IMR-90 (cell line): ENCODE data around the gene ACTN1. TPM values are rescaled to one million over a fixed set of nuclear protein-coding genes. Genes with fewer than 3 reads are reported as not detected.
A peak's percentile ranks its signal among the peaks of the same experiment; 100 is the strongest.

ENCODE experiments used
- ATAC-seq: fragments of 200-7000 bp; cut with Tn5 transposase; 2 replicates; pipeline ENCODE4 v1.9.1; 2020; ENCODE audit warnings: low read depth, mild to moderate bottlenecking, moderate library complexity
- BruUV-seq: library from RNA; stranded (reverse); fragments of 400-500 nt; replicated peaks from 2 replicates; lab custom pipeline; 2021; lab: Mats Ljungman, UMichigan
- CTCF ChIA-PET: fragments of 300-600 bp; formaldehyde crosslinking; extraction: SDS; loops from one replicate; lab custom pipeline; 2021; ENCODE audit warnings: antibody characterized with exemption; lab: Yijun Ruan, JAX
- POLR2A ChIA-PET: fragments of 300-600 bp; sonication (Branson Sonifier 250); formaldehyde crosslinking; loops from one replicate; lab custom pipeline; 2022; ENCODE audit warnings: antibody characterized with exemption; ENCODE audit not compliant: unreplicated experiment; lab: Charles Lee
- DNase-seq: peaks from one replicate; pipeline ENCODE4 v3.0.0; 2013
- H2AFZ ChIP-seq: replicated peaks from 2 replicates; pipeline ENCODE3; 2013; ENCODE audit warnings: low read length, mild to moderate bottlenecking; ENCODE audit not compliant: poor library complexity
- H2AK5ac ChIP-seq: 2 replicates; pipeline ENCODE4 v1.6.1; 2013; ENCODE audit warnings: low read depth, low read length, inconsistent platforms
- H2AK9ac ChIP-seq: replicated peaks from 2 replicates; pipeline ENCODE3; 2013; ENCODE audit warnings: mild to moderate bottlenecking, low read depth, low read length, moderate library complexity; ENCODE audit not compliant: poor library complexity
- H2BK120ac ChIP-seq: 2 replicates; pipeline ENCODE4 v1.6.1; 2013; ENCODE audit warnings: low read depth, low read length, inconsistent platforms
- H2BK15ac ChIP-seq: 3 replicates; pipeline ENCODE4 v1.6.1; 2013; ENCODE audit warnings: low read depth, low read length, inconsistent platforms
- H2BK20ac ChIP-seq: 2 replicates; pipeline ENCODE4 v1.6.1; 2013; ENCODE audit warnings: low read depth, mild to moderate bottlenecking, inconsistent platforms, low read length, moderate library complexity
- H2BK5ac ChIP-seq: 2 replicates; pipeline ENCODE4 v1.6.1; 2013; ENCODE audit warnings: mild to moderate bottlenecking, low read depth, low read length, inconsistent platforms; ENCODE audit not compliant: poor library complexity, severe bottlenecking
- H3K14ac ChIP-seq: replicated peaks from 2 replicates; pipeline ENCODE4 v1.6.1; 2013; ENCODE audit warnings: low read depth, low read length, inconsistent platforms
- H3K18ac ChIP-seq: 2 replicates; pipeline ENCODE4 v1.6.1; 2013; ENCODE audit warnings: low read depth, low read length, control low read depth
- H3K23ac ChIP-seq: 2 replicates; pipeline ENCODE4 v1.6.1; 2013; ENCODE audit warnings: low read depth, low read length, inconsistent platforms
- H3K27ac ChIP-seq: 2 replicates; pipeline ENCODE4 v1.5.1; 2013; ENCODE audit warnings: mild to moderate bottlenecking, control low read depth, low read length; ENCODE audit not compliant: insufficient read depth
- H3K27me3 ChIP-seq: 2 replicates; pipeline ENCODE4 v1.6.1; 2013; ENCODE audit warnings: low read length; ENCODE audit not compliant: control insufficient read depth, insufficient read depth
- H3K36me3 ChIP-seq: 2 replicates; pipeline ENCODE4 v1.6.1; 2013; ENCODE audit warnings: low read length, mixed read lengths; ENCODE audit not compliant: control insufficient read depth, insufficient read depth
- H3K4ac ChIP-seq: 2 replicates; pipeline ENCODE4 v1.6.1; 2013; ENCODE audit warnings: low read depth, low read length, inconsistent platforms
- H3K4me1 ChIP-seq: 2 replicates; pipeline ENCODE4 v1.6.1; 2013; ENCODE audit warnings: low read length, mixed read lengths; ENCODE audit not compliant: control insufficient read depth, insufficient read depth
- H3K4me2 ChIP-seq: 2 replicates; pipeline ENCODE4 v1.6.1; 2013; ENCODE audit warnings: low read depth, mild to moderate bottlenecking, control low read depth, low read length, moderate library complexity
- H3K4me3 ChIP-seq: 2 replicates; pipeline ENCODE4 v1.5.1; 2013; ENCODE audit warnings: low read depth, mild to moderate bottlenecking, control low read depth, low read length, moderate library complexity; ENCODE audit not compliant: insufficient read depth
- H3K56ac ChIP-seq: 2 replicates; pipeline ENCODE4 v1.6.1; 2013; ENCODE audit warnings: low read length, inconsistent platforms; ENCODE audit not compliant: insufficient read depth; ENCODE audit errors: extremely low read depth
- H3K79me1 ChIP-seq, 2 experiments: 2 replicates each; pipeline ENCODE4 v1.6.1; 2013; ENCODE audit warnings: low read length in 2 of 2, inconsistent platforms in 1 of 2, low read depth in 1 of 2
- H3K9ac ChIP-seq: 2 replicates; pipeline ENCODE4 v1.6.1; 2013; ENCODE audit warnings: low read depth, low read length, control low read depth
- H3K9me1 ChIP-seq: 2 replicates; pipeline ENCODE4 v1.6.1; 2013; ENCODE audit warnings: low read length, inconsistent platforms; ENCODE audit not compliant: insufficient read depth
- H3K9me3 ChIP-seq: 2 replicates; pipeline ENCODE4 v1.6.1; 2013; ENCODE audit warnings: low read length; ENCODE audit not compliant: control insufficient read depth, insufficient read depth
- H4K20me1 ChIP-seq: 2 replicates; pipeline ENCODE4 v1.6.1; 2013; ENCODE audit warnings: low read length, inconsistent platforms; ENCODE audit not compliant: insufficient read depth
- H4K5ac ChIP-seq: 2 replicates; pipeline ENCODE4 v1.6.1; 2013; ENCODE audit warnings: mild to moderate bottlenecking, low read depth, low read length, control low read depth
- H4K8ac ChIP-seq, 2 experiments: 2 replicates each; pipeline ENCODE4 v1.6.1; 2013; ENCODE audit warnings: low read depth in 2 of 2, low read length in 2 of 2, control low read depth in 1 of 2, inconsistent platforms in 1 of 2
- H4K91ac ChIP-seq: 2 replicates; pipeline ENCODE4 v1.6.1; 2013; ENCODE audit warnings: low read depth, low read length, inconsistent platforms; ENCODE audit not compliant: insufficient read depth
- BHLHE40 ChIP-seq: fragments of 150-350 bp; IDR thresholded peaks from 2 replicates; pipeline ENCODE4 v1.6.1; 2016; ENCODE audit warnings: mild to moderate bottlenecking, low read depth, low read length
- CEBPB ChIP-seq: IDR thresholded peaks from 2 replicates; pipeline ENCODE4 v1.6.1; 2012; ENCODE audit warnings: low read depth, low read length, improper control_type of control experiment
- CTCF ChIP-seq: conservative IDR thresholded peaks from 2 replicates; pipeline ENCODE4 v1.5.1; 2012; ENCODE audit warnings: mild to moderate bottlenecking, low read depth, low read length, improper control_type of control experiment
- FOS ChIP-seq: fragments of 150-350 bp; IDR thresholded peaks from 2 replicates; pipeline ENCODE4 v1.6.1; 2016; ENCODE audit warnings: low read depth, low read length
- MAFK ChIP-seq: IDR thresholded peaks from 2 replicates; pipeline ENCODE4 v1.6.1; 2012; ENCODE audit warnings: low read depth, low read length, improper control_type of control experiment
- MAZ ChIP-seq: IDR thresholded peaks from 2 replicates; pipeline ENCODE4 v1.6.1; 2012; ENCODE audit warnings: low read depth, mild to moderate bottlenecking, low read length, improper control_type of control experiment, moderate library complexity, borderline replicate concordance
- MXI1 ChIP-seq: IDR thresholded peaks from 2 replicates; pipeline ENCODE4 v1.6.1; 2012; ENCODE audit warnings: low read depth, mild to moderate bottlenecking, low read length, moderate library complexity, borderline replicate concordance
- NFE2L2 ChIP-seq: fragments of 150-350 bp; IDR thresholded peaks from 2 replicates; pipeline ENCODE4 v1.6.1; 2016; ENCODE audit warnings: low read depth, mild to moderate bottlenecking, low read length
- POLR2A ChIP-seq: IDR thresholded peaks from 2 replicates; pipeline ENCODE4 v1.6.1; 2012; ENCODE audit warnings: mild to moderate bottlenecking, low read depth, low read length
- RAD21 ChIP-seq: IDR thresholded peaks from 2 replicates; pipeline ENCODE4 v1.6.1; 2012; ENCODE audit warnings: low read length, improper control_type of control experiment
- RCOR1 ChIP-seq: IDR thresholded peaks from 2 replicates; pipeline ENCODE4 v1.6.1; 2012; ENCODE audit warnings: mild to moderate bottlenecking, low read length, improper control_type of control experiment; ENCODE audit not compliant: insufficient replicate concordance
- RFX5 ChIP-seq: IDR thresholded peaks from 2 replicates; pipeline ENCODE4 v1.8.0; 2012; ENCODE audit warnings: low read depth, mild to moderate bottlenecking, low read length, moderate library complexity
- SMC3 ChIP-seq: fragments of 150-350 bp; IDR thresholded peaks from 2 replicates; pipeline ENCODE4 v1.6.1; 2016; ENCODE audit warnings: low read depth, mild to moderate bottlenecking, antibody characterized with exemption, low read length, moderate library complexity
- USF2 ChIP-seq: fragments of 150-350 bp; IDR thresholded peaks from 2 replicates; pipeline ENCODE4 v1.6.1; 2017; ENCODE audit warnings: mild to moderate bottlenecking, antibody characterized with exemption, low read length, low read depth
- WGBS, 2 experiments: methylation state at CpG; one replicate each; pipeline versions ENCODE4 v1.1.5 to v1.1.7; 2013; ENCODE audit warnings: missing lambda C conversion rate in 2 of 2; ENCODE audit not compliant: insufficient read length in 1 of 2; ENCODE audit errors: extremely low coverage in 2 of 2; 5-methylcytosine and 5-hydroxymethylcytosine counted together
- dilution Hi-C: fragments of 300-500 bp; cut with HindIII; formaldehyde crosslinking; loops from one replicate; pipeline ENCODE4 v1.14.3; 2018; ENCODE audit warnings: low sequenced_read_pairs; ENCODE audit not compliant: unreplicated experiment
- in situ Hi-C: fragments of 300-500 bp; cut with MboI; formaldehyde crosslinking; loops from 3 replicates; pipeline ENCODE4 v1.14.3; 2019; ENCODE audit warnings: low sequenced_read_pairs, inconsistent platforms, mixed read lengths
- intact Hi-C: fragments of 100-400 bp; cut with micrococcal nuclease; formaldehyde crosslinking; loops from 2 replicates; pipeline ENCODE4 v1.10.0; 2022
- polyA plus RNA-seq, 3 experiments: library from polyadenylated mRNA; depleted of rRNA; stranded (reverse); fragments of >200 nt; gene quantifications; 2 replicates each; pipeline ENCODE4 v1.2.3, GENCODE V29; 2012; ENCODE audit warnings: low replicate concordance in 1 of 3
- total RNA-seq: library from RNA; depleted of rRNA; stranded (reverse); fragments of >200 nt; gene quantifications from 2 replicates; pipeline ENCODE4 v1.2.3, GENCODE V29; 2012

ACTN1 gene
- total and polyA plus RNA-seq, 2 of the 4 experiments (the other 2 are of a cell fraction): 684 to 766 TPM

GRCh38 chr14:68931474-68932051 is 47.5 kb downstream of the ACTN1 start:
- in situ Hi-C loops: no loop called here

More at GRCh38 chr14:68931474-68932051, 47.5 kb downstream of the ACTN1 start:
- BruUV-seq: no TSS peak
- TF ChIP-seq RCOR1 (no peak), BHLHE40 (no peak), USF2 (no peak), RAD21 (no peak), MXI1 (no peak), MAZ (no peak), CEBPB (no peak), FOS (no peak), SMC3 (no peak), POLR2A (no peak), RFX5 (no peak), NFE2L2 (no peak), CTCF (no peak), MAFK (no peak)
- Histone ChIP-seq H3K56ac (no peak overlapping the region; the same call in 1 of the 2 replicates), H2AK9ac (no peak overlapping the region), H3K23ac (peak overlapping the region; percentile 82), H2BK15ac (no peak overlapping the region), H3K36me3 (peaks cover 44% of the 10 kb centered on the region), H3K4me3 (no peak overlapping the region), H3K14ac (no peak overlapping the region), H4K91ac (no peak overlapping the region), H3K27ac (no peak overlapping the region), H2BK5ac (peak overlapping the region; percentile 5), H3K27me3 (no peaks in the 10 kb centered on the region), H4K20me1 (peaks cover 100% of the 10 kb centered on the region), H2AK5ac (no peak overlapping the region), H3K4ac (peak overlapping the region; percentile 33), H4K5ac (no peak overlapping the region), H2BK120ac (no peak overlapping the region), H3K79me1 (peaks cover 0 to 82% of the 10 kb centered on the region in 2 experiments; a peak in 2 of 4 replicates), H3K18ac (no peak overlapping the region), H3K9me3 (no peaks in the 10 kb centered on the region), H3K4me2 (no peak overlapping the region), H3K4me1 (peaks cover 59% of the 10 kb centered on the region), H4K8ac (0 out of 4 replicates have a peak overlapping the region, but pooled peaks of 1 of the 2 experiments have one; percentile 30), H2AFZ (no peak overlapping the region), H3K9me1 (peaks cover 77% of the 10 kb centered on the region), H3K9ac (no peak overlapping the region), H2BK20ac (no peak overlapping the region)
- dilution Hi-C loops (no loop called here), intact Hi-C loops (no loop called here)
- WGBS, 2 experiments: no CpG with 5 or more reads among the region's 5 CpGs
- POLR2A ChIA-PET: interaction anchor here (0.6 to 0.8 kb wide), 7 partner anchors 22 to 1127 kb away, joined by 4 to 9 read pairs (median 6); no protein-coding TSS in a partner anchor
- ATAC-seq: no peak
- CTCF ChIA-PET: no interaction called here
- DNase-seq: no peak
